Kidney (tissue), 14 donors: ENCODE measurements around the gene DDA1. TPM values are rescaled to one million over a fixed set of nuclear protein-coding genes. Genes with fewer than 3 reads are reported as not detected.
A peak's percentile ranks its signal among the peaks of the same experiment; 100 is the strongest.

Experiments used
- DNase-seq, 5 donors: peaks; one replicate each; pipeline ENCODE4 v3.0.0-alpha.2; 2013 to 2020
- FAIRE-seq: peaks from 2 replicates; lab custom pipeline; 2012; peaks lifted over from hg19 to GRCh38; lab: Jason Lieb, UNC
- H3K27ac ChIP-seq, 2 donors: one replicate each; pipeline ENCODE4 v1.7.0; 2013; ENCODE audit warnings: low read depth in 2 of 2, low read length in 2 of 2, inconsistent platforms in 1 of 2
- H3K27me3 ChIP-seq: one replicate; pipeline ENCODE4 v1.7.1; 2013; ENCODE audit warnings: low read length, inconsistent platforms; ENCODE audit not compliant: control insufficient read depth, insufficient read depth
- H3K36me3 ChIP-seq, 3 donors: one replicate each; pipeline versions ENCODE4 v1.7.0 to v1.7.1; 2013; ENCODE audit warnings: low read length in 3 of 3, control low read depth in 1 of 3, inconsistent platforms in 1 of 3; ENCODE audit not compliant: insufficient read depth in 3 of 3, control insufficient read depth in 2 of 3
- H3K4me1 ChIP-seq, 3 donors: one replicate each; pipeline versions ENCODE4 v1.7.0 to v1.7.1; 2013; ENCODE audit warnings: low read length in 3 of 3, inconsistent platforms in 1 of 3, low read depth in 1 of 3; ENCODE audit not compliant: control insufficient read depth in 2 of 3, insufficient read depth in 2 of 3
- H3K4me3 ChIP-seq, 3 donors: one replicate each; pipeline versions ENCODE4 v1.7.0 to v1.8.1; 2013; ENCODE audit warnings: low read length in 3 of 3, control low read depth in 1 of 3, inconsistent platforms in 1 of 3
- H3K9ac ChIP-seq, 3 donors: one replicate each; pipeline versions ENCODE4 v1.7.0 to v1.7.1; 2013; ENCODE audit warnings: low read length in 3 of 3, control low read depth in 1 of 3, inconsistent platforms in 1 of 3
- H3K9me3 ChIP-seq, 3 donors: one replicate each; pipeline versions ENCODE4 v1.7.0 to v1.7.1; 2013; ENCODE audit warnings: low read length in 3 of 3, control low read depth in 1 of 3, inconsistent platforms in 1 of 3; ENCODE audit not compliant: control insufficient read depth in 2 of 3, insufficient read depth in 1 of 3
- intact Hi-C: fragments of 100-400 bp; cut with DNase I; formaldehyde crosslinking; loops from one replicate; pipeline ENCODE4 v1.11.1; 2022
- polyA plus RNA-seq: library from polyadenylated mRNA; stranded (reverse); fragments of 350-450 nt; fragmentation: Illumina TruSeq; extraction: RNeasy Lipid Tissue Mini Kit (QIAGEN cat#74804); gene quantifications from one replicate; pipeline ENCODE4 v1.2.3, GENCODE V29; 2014; ENCODE audit warnings: low read depth, low replicate concordance; ENCODE audit not compliant: insufficient read depth
- total RNA-seq: library from RNA; stranded (reverse); fragmentation: NEBNext Ultra II Directional; extraction: Animal tissue kit (Norgen Biotek cat#: 25700); gene quantifications from one replicate; pipeline ENCODE4 v1.2.1, GENCODE V29; 2021
- TF ChIP-seq, protein P1 (sequence below): IDR thresholded peaks from 3 replicates; pipeline ENCODE4 v1.5.1; 2012; ENCODE audit warnings: mild to moderate bottlenecking, moderate library complexity, borderline replicate concordance; ENCODE audit not compliant: insufficient read depth; ENCODE audit errors: extremely low read depth
- donor health status: control.
- donor health status: control.
- donor health status: control.
- donor health status: control.
- donor health status: control.
- donor health status: DM: yes; HTN: yes; CAD: no.
- donor health status: Normal renal cell carcinoma (clear cell type).

The DDA1 gene
- total and polyA plus RNA-seq, 2 donors from 2014 or later, result 27.7 to 35.9 TPM

GRCh38 chr19:17353386-17353785, 44.0 kb downstream of the DDA1 start:
- Histone ChIP-seq H3K9ac (no peak overlapping the region), H3K4me1 (peaks cover 0 to 3% (median 0%) of the 10 kb centered on the region in 3 donors), H3K36me3 (no peaks in the 10 kb centered on the region), H3K9me3 (no peaks in the 10 kb centered on the region), H3K27ac (no peak overlapping the region), H3K27me3 (no peaks in the 10 kb centered on the region), H3K4me3 (no peak overlapping the region)
- intact Hi-C loops, result no loop called here
- no peak for DNase-seq
- FAIRE-seq, result no peak
- TF ChIP-seq, protein P1, sequence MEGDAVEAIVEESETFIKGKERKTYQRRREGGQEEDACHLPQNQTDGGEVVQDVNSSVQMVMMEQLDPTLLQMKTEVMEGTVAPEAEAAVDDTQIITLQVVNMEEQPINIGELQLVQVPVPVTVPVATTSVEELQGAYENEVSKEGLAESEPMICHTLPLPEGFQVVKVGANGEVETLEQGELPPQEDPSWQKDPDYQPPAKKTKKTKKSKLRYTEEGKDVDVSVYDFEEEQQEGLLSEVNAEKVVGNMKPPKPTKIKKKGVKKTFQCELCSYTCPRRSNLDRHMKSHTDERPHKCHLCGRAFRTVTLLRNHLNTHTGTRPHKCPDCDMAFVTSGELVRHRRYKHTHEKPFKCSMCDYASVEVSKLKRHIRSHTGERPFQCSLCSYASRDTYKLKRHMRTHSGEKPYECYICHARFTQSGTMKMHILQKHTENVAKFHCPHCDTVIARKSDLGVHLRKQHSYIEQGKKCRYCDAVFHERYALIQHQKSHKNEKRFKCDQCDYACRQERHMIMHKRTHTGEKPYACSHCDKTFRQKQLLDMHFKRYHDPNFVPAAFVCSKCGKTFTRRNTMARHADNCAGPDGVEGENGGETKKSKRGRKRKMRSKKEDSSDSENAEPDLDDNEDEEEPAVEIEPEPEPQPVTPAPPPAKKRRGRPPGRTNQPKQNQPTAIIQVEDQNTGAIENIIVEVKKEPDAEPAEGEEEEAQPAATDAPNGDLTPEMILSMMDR, result no peak

GRCh38 chr19:17357078-17357666, 47.8 kb downstream of the DDA1 start:
- intact Hi-C loops, result no loop called here
- DNase-seq (no peak), FAIRE-seq (no peak)
- TF ChIP-seq, protein P1, result no peak
- peaks cover 0 to 3% (median 0%) of the 10 kb centered on the region in 3 donors for H3K4me1 ChIP-seq
- no peak overlapping the region for H3K27ac ChIP-seq
- H3K9ac ChIP-seq, result no peak overlapping the region
- H3K9me3 ChIP-seq, result no peaks in the 10 kb centered on the region
- H3K27me3 ChIP-seq, result no peaks in the 10 kb centered on the region
- no peak overlapping the region for H3K4me3 ChIP-seq
- no peaks in the 10 kb centered on the region for H3K36me3 ChIP-seq

GRCh38 chr19:17357724-17358123, 48.4 kb downstream of the DDA1 start:
- DNase-seq, result no peak
- H3K27ac ChIP-seq, result peak overlapping the region in 1 of 2 donors; percentile 37
- H3K4me3 ChIP-seq, result no peak overlapping the region
- FAIRE-seq, result no peak
- no peak overlapping the region for H3K9ac ChIP-seq
- intact Hi-C loops, result no loop called here
- H3K4me1 ChIP-seq, result no peaks in the 10 kb centered on the region
- no peaks in the 10 kb centered on the region for H3K27me3 ChIP-seq
- TF ChIP-seq, protein P1, result no peak
- H3K9me3 ChIP-seq, result no peaks in the 10 kb centered on the region
- H3K36me3 ChIP-seq, result no peaks in the 10 kb centered on the region

DNA sequence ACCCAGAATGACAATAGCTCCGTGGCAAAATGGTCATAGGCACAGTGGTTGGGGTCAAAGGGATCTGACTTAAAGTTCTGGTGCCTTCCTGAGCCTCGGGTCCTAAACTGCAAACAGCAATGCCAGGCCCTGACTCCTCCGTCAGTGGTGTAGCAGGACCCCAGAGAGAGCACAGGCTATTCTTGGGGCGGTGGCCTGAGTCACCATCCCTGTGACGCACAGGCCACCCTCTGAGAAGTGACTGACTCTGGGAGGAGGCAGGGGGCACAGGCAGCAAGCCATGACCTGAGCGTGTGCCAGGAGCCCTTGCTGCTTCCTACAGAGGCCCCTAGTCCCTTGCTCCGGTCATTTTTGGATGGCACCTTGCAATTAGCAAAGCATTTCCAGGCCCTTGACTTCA, 49.0 kb downstream of the DDA1 start:
- H3K9ac ChIP-seq, result no peak overlapping the region
- H3K27ac ChIP-seq, result no peak overlapping the region
- intact Hi-C loops, result no loop called here
- no peaks in the 10 kb centered on the region for H3K27me3 ChIP-seq
- H3K36me3 ChIP-seq, result no peaks in the 10 kb centered on the region
- TF ChIP-seq, protein P1, result no peak
- no peaks in the 10 kb centered on the region for H3K4me1 ChIP-seq
- DNase-seq (peak in 1 of 5 donors; percentile 70), FAIRE-seq (no peak)
- H3K9me3 ChIP-seq, result no peaks in the 10 kb centered on the region
- no peak overlapping the region for H3K4me3 ChIP-seq
